Activated T-helper 9 cell treated with anti-CD3 and anti-CD28 coated beads, Interleukin-2, amount 50 U/mL, for 16 hours (primary cell): Measurements from ENCODE around the gene SOS2.
"Not testable (repeated sequence)": the region's sequence is repeated elsewhere in the genome, so short reads cannot be mapped to it uniquely, and the experiment has no call there.

Experiments used
- DNase-seq: peaks from one replicate; pipeline ENCODE4 v3.0.0-alpha.2; 2020; ENCODE audit warnings: low read depth

The SOS2 gene

DNA sequence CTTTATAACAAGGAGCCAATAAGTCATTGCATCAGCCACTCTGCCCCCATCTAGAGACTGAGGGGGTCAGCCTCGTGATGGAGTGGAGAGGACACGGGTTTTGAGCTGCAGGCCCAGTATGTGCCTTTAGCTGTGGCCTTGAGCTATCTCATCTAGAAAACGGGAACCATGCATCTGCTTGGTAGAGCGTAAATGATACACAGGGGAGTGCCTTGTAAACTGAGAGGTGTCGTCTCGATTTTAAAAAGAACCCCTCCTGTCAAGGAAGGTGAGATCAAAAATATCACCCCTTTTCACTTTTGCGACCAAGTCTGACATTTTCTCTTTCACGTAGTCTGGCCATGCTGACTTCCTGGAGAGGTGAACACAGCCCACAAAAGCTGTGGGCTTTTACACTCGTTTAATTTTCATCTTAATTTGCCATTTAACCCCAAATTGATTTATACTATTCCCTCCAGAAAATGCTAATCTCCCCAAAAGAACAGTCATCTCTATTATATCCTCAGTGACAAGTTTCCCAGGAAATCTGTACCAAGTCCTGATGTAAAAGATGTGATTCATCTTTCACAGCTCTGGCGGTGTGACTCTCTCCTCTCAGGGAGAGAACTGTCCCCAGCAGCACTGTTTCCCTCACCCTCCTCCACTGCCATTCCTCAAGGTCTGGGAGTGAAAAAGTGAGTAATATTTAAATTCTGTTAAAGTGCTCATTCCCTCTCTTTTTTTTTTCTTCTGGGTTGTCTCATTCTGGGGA, 145.6 kb downstream of the SOS2 start:
- DNase-seq: peak; percentile 32

DNA sequence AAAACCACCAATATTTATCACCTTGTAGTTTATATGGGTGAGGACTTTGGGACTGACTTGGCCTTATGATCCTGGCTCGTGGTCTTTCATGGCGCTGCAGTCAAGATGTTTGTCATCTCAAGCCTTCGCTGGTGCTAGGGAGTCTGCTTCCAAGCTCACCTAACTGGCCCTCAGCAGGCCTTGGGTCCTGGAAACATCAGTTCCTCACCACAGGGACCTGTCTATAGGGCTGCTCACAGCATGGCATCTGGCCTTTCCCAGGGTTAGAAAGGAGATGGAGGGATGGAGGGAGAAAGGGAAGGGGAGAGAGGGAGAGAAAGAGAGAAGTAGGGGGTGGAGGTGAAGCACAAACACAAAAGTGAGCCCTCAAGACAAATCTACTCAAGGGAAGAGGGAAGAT, 146.7 kb downstream of the SOS2 start:
- no peak for DNase-seq

DNA sequence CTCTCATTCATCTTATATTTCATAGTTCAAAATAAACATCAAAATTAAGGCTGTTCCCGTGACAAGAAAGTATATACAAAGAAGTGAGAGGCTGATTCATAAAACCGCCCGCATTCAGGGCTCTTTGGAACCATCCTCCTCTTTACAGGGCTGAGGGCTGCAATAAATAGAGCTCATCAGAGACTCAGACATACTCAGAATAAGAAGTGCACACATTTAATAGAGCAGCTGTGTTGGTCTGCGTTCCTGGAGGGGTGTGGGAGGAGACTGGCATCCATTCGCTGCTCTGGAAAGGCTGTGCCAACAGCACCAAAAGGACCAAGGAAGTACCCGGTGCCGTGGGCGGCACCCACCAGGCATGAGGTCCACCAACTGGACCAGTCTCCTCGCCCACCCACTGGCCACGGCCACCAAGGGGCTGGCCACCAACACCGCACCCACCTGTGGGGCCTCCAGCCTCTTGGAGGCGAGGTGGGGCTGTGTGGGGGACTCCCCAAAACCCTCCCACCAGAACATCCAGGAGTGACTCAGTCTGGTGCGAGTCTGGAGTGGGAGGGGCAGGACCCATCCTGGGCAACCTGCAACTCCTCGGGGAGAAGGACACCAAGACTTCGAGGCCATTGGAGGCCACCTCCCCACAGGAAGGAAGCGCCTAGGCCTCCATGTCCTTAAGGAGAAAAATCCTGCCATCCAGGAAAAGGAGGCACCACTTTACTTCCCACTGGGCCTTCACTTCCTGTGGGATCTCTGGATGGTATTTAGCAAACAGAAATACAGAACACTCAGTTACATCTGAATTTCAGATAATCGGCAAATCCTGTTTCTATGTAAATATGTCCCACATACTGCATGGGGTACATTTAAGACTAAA, 147.7 kb downstream of the SOS2 start:
- peak; percentile 60 for DNase-seq

DNA sequence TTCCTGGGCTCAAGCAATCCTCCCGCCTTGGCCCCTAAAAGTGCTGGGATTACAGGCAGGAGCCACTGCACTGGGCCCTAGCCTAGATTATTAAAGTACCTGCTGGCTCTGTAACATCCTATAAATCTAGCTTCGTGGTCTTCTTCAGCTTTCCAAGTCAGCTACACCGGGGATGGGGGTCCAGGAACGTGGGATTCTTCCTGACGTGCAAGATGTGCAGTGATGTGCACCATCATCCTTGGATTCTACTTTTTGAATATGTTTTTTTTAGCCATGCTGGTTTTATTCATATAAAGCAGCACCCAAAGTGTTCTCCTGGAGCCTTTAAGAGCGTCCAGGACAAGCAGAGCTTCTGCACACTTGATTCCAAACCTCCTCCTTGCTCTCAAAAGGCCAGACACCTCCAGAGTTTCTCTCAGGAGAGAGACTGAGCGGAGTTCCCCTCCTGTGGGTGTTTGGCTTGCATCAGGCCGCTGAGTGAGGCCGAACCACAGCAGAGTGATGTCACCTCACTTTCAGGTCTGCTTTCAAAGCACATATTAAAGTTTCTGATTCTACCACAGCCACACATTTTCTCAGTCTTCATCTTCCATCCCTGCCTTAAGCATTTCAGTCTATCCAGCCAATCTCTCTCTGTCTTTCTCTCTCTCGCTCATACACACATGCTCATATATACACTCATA, 148.5 kb downstream of the SOS2 start:
- DNase-seq: peak; percentile 79

DNA sequence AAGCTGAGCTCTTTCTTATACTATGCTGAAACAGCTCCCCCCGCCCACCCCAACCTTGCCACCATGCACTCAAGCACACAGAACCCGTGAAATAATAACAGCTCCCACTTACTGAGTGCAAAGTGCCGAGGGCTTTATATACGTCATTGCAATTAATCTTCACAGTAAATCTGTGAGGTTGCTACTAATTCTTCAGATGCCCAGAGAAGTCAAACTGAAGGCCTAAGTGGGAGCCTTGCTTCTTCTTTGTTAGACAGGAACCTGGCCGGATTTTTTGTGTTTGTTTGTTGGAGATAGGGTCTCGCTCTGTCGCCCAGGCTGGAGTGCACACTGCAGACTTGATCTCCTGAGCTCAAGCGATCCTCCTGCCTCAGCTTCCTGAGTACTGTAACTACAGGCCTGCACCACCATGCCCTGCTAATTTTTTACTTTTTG, 149.1 kb downstream of the SOS2 start:
- peak; percentile 36 for DNase-seq

DNA sequence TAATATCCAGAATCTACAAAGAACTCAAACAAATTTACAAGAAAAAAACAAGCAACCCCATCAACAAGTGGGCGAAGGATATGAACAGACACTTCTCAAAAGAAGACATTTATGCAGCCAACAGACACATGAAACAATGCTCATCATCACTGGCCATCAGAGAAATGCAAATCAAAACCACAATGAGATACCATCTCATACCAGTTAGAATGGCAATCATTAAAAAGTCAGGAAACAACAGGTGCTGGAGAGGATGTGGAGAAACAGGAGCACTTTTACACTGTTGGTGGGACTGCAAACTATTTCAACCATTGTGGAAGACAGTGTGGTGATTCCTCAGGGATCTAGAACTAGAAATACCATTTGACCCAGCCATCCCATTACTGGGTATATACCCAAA, 152.3 kb downstream of the SOS2 start:
- not testable (repeated sequence) for DNase-seq

DNA sequence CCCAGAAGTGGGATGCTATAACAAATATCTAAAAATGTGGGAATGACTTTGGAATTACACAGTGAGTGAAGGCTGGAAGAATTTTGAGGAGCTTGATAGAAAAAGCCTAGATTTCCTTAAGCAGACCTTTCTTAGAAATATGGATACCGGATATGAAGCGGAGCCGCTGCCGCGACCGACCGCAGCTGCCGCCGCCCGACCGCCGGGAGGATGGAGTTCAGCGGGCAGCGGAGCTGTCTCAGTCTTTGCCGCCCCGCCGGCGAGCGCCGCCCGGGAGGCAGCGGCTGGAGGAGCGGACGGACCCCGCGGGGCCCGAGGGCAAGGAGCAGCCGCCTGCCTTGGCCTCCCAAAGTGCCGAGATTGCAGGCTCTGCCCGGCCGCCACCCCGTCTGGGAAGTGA, 157.7 kb downstream of the SOS2 start:
- DNase-seq: not testable (repeated sequence)

DNA sequence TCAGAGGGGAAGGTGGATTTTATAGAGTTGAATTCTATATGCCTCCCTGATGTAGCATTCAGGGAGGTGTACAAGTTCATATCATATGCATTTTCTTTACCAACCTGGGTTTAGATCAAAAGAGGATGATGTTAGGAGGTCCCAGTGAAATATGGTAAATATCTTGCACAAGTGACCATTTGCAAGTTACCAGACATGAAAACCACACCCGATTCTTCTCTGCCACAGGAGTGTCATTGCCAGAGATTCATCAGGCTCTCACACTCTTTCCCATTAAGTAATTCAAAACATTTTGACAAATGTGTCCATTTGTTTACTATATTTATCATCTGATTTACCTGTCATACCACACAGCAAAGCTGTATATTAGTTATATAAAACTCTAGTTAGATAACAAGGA, 159.0 kb downstream of the SOS2 start:
- DNase-seq: no peak

DNA sequence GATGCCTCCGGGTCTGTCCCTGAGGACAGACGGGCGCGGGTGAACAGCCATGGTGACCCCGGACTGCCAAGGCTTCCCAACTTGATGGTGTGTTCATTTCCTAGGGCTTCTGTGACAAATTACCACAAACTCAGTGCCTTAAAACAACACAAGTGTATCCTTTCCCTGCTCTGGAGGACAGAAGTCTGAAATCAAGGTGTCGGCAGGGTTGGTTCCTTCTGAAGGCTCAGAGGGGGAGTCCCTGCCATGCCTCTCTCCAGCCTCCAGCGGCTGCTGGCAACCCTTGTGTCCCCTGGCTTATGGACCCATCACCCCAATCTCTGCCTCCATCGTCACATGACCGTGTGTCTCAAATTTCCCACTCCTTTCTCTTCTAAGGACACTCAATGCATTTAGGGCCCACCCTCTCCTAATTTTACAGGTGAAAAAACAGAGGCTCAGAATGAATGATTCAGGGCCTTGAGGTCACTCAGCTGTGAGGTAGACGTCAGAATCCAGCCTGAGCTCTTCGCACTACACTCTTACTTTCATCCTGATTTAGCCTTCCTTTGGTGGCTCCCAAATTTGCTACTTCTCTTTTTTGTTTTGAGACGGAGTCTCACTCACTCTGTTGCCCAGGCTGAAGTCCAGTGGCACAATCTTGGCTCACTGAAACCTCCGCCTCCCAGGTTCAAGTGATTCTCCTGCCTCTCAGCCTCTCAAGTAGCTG, 160.4 kb downstream of the SOS2 start:
- DNase-seq: no peak

DNA sequence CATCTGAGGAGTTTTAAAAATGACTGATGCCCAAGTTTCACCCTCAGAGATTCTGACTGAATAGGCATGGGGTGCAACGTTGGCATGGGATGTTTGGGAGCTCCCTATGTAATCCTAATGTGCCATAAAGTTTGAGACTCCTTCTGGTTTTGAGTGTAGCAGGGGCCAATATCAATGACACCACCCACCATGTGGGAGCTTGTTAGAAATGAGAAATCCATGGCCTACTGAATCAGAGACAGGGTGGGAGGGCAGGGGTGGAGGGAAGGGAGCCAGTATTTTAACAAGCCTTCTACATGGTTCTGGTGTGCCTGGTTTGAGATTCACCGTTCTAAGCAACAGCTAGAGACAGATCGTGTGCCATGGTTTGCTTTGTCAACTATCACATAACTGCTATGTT, 161.1 kb downstream of the SOS2 start:
- DNase-seq: no peak

DNA sequence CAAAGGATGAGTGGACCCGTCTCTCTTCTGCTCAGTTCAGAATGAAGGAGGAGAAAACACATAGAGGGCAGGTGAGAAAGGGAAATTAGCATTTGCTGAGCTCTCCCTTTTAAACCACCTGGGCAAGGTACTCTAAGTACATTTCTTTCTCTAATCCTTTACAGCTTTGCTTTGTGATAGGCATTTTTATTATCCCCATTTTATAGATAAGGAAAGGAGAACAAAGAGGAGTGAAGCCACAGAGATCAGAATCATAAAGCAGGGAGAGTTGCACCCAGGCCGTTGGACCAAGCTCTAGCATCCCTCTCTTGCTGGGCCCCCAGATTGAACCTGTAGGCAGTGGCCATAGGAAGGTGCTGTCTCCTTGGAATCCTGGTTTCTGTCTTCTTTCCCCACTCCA, 162.1 kb downstream of the SOS2 start:
- DNase-seq: no peak

DNA sequence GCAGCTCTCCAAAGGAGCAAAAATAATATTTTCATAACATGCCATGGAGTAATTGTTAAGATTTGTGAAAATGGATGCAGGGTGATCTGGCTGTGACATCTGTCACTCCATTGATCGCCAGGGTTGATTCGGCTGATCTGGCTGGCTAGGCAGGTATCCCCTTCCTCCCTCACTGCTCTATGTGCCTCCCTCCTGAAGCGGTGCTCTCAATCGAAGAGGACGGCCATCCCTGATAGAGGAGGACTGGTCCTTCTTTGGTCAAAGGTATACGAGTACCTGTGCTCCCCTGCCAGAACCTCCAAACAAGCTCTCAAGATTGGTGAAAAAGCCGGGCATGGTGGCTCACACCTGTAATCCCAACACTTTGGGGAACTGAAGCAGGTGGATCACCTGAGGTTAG, 162.9 kb downstream of the SOS2 start:
- DNase-seq: no peak

DNA sequence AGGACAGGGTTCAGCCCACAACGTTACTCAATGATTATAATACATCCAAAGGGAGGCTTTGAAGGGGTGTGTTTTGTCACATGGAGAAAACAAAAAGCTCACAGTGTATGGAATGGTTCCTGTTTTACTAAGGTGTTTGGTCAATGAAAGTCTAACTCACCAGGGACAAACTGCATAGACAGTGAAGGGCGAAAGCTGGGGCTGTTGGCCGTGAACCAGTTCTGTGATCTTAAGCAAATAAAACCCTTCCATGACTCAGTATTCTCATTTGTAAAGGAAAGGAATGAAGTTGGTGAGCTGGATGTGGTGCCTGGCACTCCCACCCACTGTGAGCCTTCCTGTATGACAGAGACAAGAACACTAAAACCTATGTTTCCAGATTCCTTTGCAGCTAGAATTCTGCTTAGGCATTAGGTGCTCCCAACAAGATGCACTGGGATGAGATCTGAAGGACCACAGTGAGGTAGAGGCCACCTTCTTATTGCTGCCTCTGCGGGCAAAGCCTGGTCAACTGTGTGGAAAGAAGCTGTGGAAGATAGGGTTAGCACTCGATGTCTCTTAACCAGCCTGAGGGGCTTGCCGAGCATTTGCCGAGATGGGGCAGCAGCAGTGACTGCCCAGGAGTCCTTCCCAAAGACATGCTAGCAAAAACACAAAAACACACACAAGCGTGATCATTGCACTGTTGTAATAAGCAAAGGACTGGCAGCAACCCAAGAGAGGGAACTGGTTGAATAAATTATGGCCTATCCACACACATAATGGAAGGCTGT, 163.5 kb downstream of the SOS2 start:
- no peak for DNase-seq
